Measurements from ENCODE around the gene RPN1. TPM values are rescaled to one million over a fixed set of nuclear protein-coding genes. Genes with fewer than 3 reads are reported as not detected.

Gene RPN1
- total and polyA plus RNA-seq, 2 of the 13 experiments (the other 11 are each of a cell fraction or from before 2014, with no cell fraction given) = 290 to 342 TPM

GRCh38 chr3:128617557-128618397, 32.8 kb downstream of the RPN1 start (continued):
- no peak; the same call in 1 of the 2 replicates for TF ChIP-seq FUBP1 (CRISPR knock-in tag; IDR thresholded peaks at IDR 0.05; ENCODE audit: borderline replicate concordance)
- no peak for TF ChIP-seq SNAPC4 (CRISPR knock-in tag; IDR thresholded peaks at IDR 0.05)
- TF ChIP-seq ZNF350 (CRISPR knock-in tag; IDR thresholded peaks at IDR 0.05; ENCODE audit: borderline replicate concordance, low read depth) = peak; percentile 88; the same call in 1 of the 2 replicates
- no peak for TF ChIP-seq HMG20B (CRISPR knock-in tag; conservative IDR thresholded peaks at IDR 0.05)
- no peak for TF ChIP-seq DPF2 (CRISPR knock-in tag; IDR thresholded peaks at IDR 0.05; ENCODE audit: borderline replicate concordance, low read depth)
- no peak for TF ChIP-seq ISX (CRISPR knock-in tag; conservative IDR thresholded peaks at IDR 0.05)
- TF ChIP-seq XBP1 (CRISPR knock-in tag; IDR thresholded peaks at IDR 0.05) = 0 out of 2 replicates have a peak, but pooled peaks have one; percentile 62
- no peak; the same call in 1 of the 2 replicates for TF ChIP-seq ZNF790 (CRISPR knock-in tag; IDR thresholded peaks at IDR 0.05; ENCODE audit: borderline replicate concordance)
- TF ChIP-seq CREB1 (IDR thresholded peaks at IDR 0.05) = peak; percentile 81
- peak; percentile 81 for TF ChIP-seq CREB1 (CRISPR knock-in tag; IDR thresholded peaks at IDR 0.05)
- TF ChIP-seq IKZF5 (CRISPR knock-in tag; IDR thresholded peaks at IDR 0.05) = peak; percentile 63; the same call in 1 of the 2 replicates
- TF ChIP-seq ARNTL (CRISPR knock-in tag; IDR thresholded peaks at IDR 0.05) = peak; percentile 73
- no peak for TF ChIP-seq EEA1 (CRISPR knock-in tag; IDR thresholded peaks at IDR 0.05; ENCODE audit: borderline replicate concordance)
- peak; percentile 28; the same call in 1 of the 2 replicates for TF ChIP-seq ZBED4 (CRISPR knock-in tag; IDR thresholded peaks at IDR 0.05; ENCODE audit: borderline replicate concordance)
- TF ChIP-seq HNRNPLL (IDR thresholded peaks at IDR 0.05; ENCODE audit: low read depth, low read length, poor library complexity, severe bottlenecking) = peak; percentile 80

Measured in HepG2 (cell line).